Stimulated activated CD8-positive, alpha-beta memory T cell treated with anti-CD3 and anti-CD28 coated beads, Interleukin-15, amount 100 ng/mL, for 4 hours (primary cell): ENCODE data around the gene FMN2.
"Not testable (repeated sequence)": the region's sequence is repeated elsewhere in the genome, so short reads cannot be mapped to it uniquely, and the experiment has no call there.

Source experiments
- DNase-seq, 2 donors: peaks; one replicate each; pipeline ENCODE4 v3.0.0-alpha.2; 2020; ENCODE audit warnings: low read depth in 2 of 2

The FMN2 gene

GRCh38 chr1:240138867-240139266 lies 47.2 kb downstream of the FMN2 start:
- no peak for DNase-seq

- DNase-seq = no peak
Observed at GRCh38 chr1:240139511-240139910, 47.8 kb downstream of the FMN2 start.

GRCh38 chr1:240145120-240145519 lies 53.4 kb downstream of the FMN2 start:
- no peak for DNase-seq

- DNase-seq = no peak
Observed at GRCh38 chr1:240148333-240148732, 56.6 kb downstream of the FMN2 start.

- no peak for DNase-seq
Observed at GRCh38 chr1:240149484-240150094, 57.9 kb downstream of the FMN2 start.

- no peak for DNase-seq
Observed at GRCh38 chr1:240151136-240151735, 59.6 kb downstream of the FMN2 start.

- no peak for DNase-seq
Observed at GRCh38 chr1:240152611-240153297, 61.1 kb downstream of the FMN2 start.

- DNase-seq = no peak
Observed at GRCh38 chr1:240155605-240156004, 63.9 kb downstream of the FMN2 start.

GRCh38 chr1:240164742-240165141 lies 73.1 kb downstream of the FMN2 start:
- DNase-seq = no peak

- DNase-seq = no peak
Observed at GRCh38 chr1:240169188-240169587, 77.5 kb downstream of the FMN2 start.

- no peak for DNase-seq
Observed at GRCh38 chr1:240170266-240170665, 78.6 kb downstream of the FMN2 start.

GRCh38 chr1:240170806-240171205 lies 79.1 kb downstream of the FMN2 start:
- DNase-seq = no peak

- no peak for DNase-seq
Observed at GRCh38 chr1:240171907-240172306, 80.2 kb downstream of the FMN2 start.

- no peak for DNase-seq
Observed at GRCh38 chr1:240173836-240174235, 82.2 kb downstream of the FMN2 start.

- DNase-seq = no peak
Observed at GRCh38 chr1:240174734-240175133, 83.1 kb downstream of the FMN2 start.

GRCh38 chr1:240178366-240178765 lies 86.7 kb downstream of the FMN2 start:
- DNase-seq = no peak

- DNase-seq = not testable (repeated sequence)
Observed at GRCh38 chr1:240184682-240185081, 93.0 kb downstream of the FMN2 start.

- DNase-seq = no peak
Observed at GRCh38 chr1:240188139-240188538, 96.5 kb downstream of the FMN2 start.

- no peak for DNase-seq
Observed at GRCh38 chr1:240189386-240189989, 97.8 kb downstream of the FMN2 start.

- DNase-seq = no peak
Observed at GRCh38 chr1:240190881-240191401, 99.3 kb downstream of the FMN2 start.

- DNase-seq = no peak
Observed at GRCh38 chr1:240192851-240193250, 101.2 kb downstream of the FMN2 start.

GRCh38 chr1:240193679-240194078 lies 102.0 kb downstream of the FMN2 start:
- no peak for DNase-seq

GRCh38 chr1:240194120-240194519 lies 102.4 kb downstream of the FMN2 start:
- DNase-seq = no peak
